Measurements from ENCODE around the gene CDH22.
A peak's percentile ranks its signal among the peaks of the same experiment; 100 is the strongest.

Gene CDH22

DNA sequence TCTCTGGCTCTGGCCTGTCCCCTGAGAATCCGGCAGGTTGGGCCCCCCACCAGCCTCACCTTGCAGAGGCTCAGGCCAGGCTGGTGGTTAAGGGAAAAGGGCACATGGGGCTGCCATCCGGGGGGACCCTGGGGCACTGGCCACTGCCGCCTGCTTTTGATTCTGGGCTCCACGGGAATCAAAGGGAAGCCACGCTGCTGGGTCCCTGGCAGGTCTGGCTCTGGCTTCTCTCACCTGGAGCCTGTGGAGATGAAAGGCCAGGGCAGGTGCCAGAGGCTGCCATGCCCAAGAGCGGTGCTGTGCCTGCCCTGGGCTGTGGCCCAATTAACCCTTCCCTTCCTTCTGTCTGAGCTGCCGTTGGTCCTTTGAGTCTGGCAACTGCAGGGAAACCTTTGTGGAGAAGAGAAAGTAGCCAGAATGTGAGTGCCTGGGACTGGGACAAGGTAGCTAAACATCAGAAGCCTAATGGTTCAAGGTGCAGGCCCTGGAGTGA is 9.4 kb upstream of the CDH22 start:
- no peak for DNase-seq

GRCh38 chr20:46316984-46317684 is 8.8 kb upstream of the CDH22 start:
- DNase-seq, result no peak

DNA sequence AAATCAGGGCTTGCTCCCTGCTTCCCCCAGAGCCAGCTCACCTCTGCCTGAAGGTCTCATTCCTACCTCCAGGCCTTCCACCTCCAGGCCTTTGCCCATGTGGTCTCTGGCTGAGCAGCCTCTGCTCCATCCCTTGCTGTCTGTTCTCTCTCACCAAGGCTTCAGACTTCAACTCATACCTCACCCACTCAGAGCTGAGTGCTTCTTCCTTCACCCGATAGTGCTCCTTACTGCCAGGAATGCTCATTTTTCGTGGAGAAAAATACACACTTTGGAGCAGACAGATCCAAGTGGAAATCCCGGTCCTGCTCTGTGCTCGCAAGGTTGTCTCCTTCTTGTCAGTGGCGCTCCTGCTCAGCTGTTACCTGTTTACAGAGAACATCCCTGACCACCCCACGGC is 7.0 kb upstream of the CDH22 start:
- no peak for DNase-seq

DNA sequence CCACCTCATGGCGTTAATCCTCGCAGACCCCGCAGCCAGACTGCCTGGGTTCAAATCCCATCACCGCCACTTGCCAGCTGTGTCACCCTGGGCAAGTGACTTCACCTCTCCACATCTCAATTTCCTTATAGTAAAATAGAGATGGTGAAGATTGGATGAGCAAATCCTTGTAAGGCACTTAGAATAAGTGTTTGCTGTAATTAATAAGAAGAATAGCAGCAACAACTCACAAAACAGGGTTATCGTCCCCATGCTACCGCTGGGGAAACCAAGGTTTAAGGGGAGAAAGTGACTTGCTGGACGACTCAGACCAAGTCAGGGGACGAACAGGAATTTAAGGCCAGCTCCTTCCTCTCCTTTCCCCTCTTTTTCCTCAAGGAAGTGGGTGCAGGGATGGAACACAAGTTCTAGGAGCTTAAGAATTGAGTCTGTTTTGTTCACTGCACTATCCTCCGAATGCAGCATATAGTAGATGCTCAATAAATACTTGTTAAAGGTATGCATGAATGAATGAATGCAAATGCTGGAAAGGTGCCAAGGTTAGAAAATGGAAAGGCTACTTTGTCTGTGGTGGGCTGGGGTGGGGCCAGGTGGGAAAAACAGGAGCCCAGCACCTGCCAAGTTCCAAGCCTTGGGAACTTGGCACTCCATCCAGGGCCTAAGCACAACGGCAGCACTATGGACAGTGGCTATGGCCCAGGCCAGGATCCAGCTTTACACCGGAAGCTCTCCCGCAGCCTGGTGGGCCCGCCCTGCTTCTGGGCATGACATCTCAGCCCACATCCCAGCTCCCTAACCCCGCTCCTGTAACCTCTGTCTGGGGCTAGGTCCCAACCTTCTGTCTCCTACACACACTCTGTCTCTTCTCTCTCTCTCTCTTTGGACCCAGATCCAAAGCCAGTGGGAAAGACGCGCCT is 4.9 kb upstream of the CDH22 start:
- DNase-seq, result no peak

DNA sequence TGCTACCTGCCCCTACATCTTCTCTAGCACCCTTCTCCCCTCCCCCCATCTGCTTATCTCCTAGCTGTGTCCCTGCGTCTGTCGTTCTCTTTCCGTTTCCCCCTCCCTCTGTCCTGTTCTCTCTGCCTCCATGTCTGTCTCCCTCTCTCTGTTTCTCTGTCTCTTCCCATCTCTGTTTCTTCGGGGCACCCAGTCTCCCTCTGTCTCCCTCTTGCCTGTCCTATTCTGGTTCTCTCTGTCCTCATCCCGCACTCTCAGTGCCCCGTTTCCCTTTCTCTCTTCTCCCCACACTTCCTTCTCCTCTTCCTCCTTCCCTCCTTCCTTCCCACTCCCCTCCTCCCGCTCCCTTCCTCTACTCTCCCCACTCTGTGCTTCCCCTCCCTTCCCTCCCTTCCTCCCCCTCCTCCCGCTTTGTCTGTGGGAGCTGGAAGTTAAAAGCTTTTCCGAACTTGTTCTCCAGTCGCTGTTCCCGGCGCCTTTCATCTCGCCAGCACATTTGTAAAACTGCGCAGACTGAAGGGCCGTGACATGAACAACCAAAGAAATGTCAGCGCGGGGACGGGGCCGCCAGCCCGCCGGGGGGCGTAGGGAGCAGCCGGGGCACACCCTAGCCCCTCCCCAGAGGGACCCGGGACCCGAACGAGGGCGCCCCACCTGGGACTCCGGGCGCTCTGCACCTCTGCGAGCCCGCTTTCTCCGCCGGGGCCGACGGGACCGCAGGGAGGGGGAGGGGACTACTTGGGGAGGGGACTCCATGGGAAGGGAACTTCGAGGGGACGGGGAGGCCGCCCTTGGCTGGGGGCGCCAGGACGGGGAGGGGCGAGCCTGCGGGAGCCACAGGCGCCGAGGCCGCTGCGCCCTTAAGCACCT is 4.0 kb upstream of the CDH22 start:
- DNase-seq, result no peak

- DNase-seq, result no peak
Measured at GRCh38 chr20:46311719-46312074, 3.4 kb upstream of the CDH22 start.

DNA sequence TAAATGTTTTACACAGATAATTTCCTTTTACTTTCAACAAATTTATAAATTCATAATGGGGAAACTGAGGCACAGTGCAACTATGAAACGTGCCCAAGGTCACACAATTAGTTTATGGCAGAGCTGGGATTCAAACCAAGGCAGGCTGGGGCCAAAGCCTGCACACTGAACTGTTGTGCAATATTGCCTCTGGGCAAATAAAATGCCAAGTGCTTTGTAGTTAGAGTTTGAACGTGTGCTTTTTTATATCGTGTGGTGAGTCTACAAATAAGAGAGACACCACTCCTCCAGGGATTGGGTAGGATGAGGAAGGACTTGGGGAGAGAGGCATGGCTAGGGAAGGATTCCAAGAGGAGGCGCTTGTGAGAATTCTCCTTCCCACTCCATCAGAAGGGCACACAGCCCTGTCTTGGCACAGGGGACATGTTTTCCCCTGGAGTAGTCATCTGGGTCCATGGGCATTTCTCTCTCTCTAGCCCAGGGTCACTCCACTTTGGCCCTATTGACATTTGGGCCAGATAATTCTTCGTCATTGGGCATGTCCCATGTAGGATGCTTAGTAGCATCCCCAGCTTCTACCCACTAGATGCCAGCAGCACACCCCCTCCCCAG is 2.8 kb upstream of the CDH22 start:
- no peak for DNase-seq

- no peak for DNase-seq
Measured at GRCh38 chr20:46309945-46310344, 1.6 kb upstream of the CDH22 start.

DNA sequence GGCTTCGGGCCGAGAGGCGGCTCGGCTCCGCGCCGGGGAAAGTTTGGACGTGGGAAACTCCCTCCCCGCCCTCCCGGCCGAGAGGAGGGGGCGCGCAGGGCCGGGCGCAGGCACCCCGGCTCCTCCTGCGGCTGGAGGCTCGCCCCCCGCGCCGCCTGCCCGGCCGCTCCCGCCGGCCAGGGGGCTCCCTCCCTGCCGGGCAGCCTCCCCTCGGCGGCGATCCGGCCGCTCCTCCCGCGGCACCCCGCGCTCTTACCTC is 370 bp downstream of the CDH22 start:
- DNase-seq, result no peak

- peak; percentile 79 for DNase-seq
Measured at GRCh38 chr20:46307139-46307998, 929 bp downstream of the CDH22 start.

DNA sequence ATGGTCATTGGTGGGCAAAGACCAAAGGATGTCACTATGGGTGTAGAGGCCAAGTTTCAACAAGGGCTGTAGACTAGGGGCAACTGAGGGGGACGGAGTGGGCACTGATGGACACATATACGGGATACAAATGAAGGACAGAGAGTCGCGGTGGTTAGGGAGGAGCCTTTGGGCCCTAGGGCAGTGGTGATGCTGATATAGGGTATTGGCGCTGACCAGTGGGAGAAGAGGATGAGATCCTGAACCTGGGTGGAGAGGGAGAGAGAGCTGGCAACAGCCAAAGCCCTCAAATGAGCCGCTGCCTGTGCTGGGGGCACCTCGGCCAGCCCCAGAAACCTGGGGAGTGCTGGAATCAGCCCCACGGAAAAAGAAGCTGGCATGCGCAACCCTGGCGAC is 1.6 kb downstream of the CDH22 start:
- DNase-seq, result no peak

GRCh38 chr20:46305973-46306360 is 2.3 kb downstream of the CDH22 start:
- no peak for DNase-seq

DNA sequence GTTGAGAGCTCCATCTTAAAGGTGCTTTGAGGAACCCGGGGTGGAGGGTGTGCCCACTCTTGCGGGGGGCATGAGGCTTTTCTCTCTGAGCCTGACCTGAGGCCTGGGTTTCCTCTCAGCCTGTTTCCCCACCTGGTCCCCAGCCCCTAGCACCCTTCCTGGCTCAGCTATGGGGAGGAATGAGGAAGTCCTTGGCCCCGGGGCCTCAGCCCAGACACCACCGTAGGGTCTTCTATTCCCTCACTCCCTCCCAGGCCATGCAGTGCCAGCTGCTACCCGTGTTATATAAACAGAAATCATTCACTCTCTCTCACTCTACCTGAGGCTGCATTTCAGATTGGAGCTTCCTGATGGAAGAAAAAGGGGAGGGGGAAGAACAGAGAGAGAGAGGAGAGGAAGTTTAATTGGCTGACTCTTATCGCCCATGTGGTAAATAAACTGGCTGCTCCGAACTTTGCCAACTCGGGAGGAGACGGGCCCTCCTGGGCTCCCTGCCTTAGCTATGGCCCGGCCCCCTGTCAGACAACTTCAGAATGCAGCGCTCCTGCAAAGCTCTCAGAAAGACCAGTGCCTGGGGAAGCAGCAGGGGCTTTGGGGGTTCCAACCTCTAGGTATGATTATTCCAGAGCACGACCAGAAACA is 2.8 kb downstream of the CDH22 start:
- no peak for DNase-seq

DNA sequence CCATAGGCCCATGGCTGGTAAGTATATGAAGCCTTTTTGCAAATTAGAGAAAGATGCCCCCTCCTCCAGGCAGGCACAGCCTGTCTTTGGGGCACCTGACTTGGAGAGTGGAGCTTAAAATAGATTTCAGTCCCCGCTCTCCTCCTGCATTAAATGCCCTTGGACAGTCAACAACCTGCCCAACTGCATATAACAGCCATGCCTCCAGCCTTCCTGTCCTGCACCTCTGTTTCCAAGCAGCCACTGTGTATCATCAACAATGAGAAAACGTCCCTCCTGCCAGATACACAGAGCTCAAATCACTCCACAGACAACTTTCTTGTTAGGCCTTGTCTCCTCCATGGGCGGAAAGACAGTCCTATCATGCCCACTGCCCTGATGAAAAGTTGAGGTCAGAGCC is 3.4 kb downstream of the CDH22 start:
- no peak for DNase-seq

DNA sequence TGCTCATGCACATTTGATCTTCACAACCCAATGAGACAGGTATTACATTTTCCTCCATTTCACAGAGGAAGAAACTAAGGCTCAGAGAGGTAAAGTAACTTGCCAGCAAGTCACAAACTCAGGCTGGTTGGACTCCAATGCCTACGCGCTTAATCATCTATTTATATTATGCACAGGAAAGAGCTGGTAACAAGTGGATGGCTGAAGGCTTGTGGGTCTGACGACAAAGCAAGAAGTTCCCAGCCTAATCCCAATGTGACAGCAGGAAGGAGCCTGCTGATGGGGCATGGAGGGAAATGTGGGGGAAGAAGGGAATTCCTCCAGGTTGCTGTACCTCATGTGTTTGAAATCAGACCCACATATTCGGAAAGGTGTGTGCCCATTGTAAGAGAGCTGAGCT is 3.9 kb downstream of the CDH22 start:
- no peak for DNase-seq

- no peak for DNase-seq
Measured at GRCh38 chr20:46303176-46303956, 4.9 kb downstream of the CDH22 start.

GRCh38 chr20:46302106-46302505 is 6.2 kb downstream of the CDH22 start:
- no peak for DNase-seq

DNA sequence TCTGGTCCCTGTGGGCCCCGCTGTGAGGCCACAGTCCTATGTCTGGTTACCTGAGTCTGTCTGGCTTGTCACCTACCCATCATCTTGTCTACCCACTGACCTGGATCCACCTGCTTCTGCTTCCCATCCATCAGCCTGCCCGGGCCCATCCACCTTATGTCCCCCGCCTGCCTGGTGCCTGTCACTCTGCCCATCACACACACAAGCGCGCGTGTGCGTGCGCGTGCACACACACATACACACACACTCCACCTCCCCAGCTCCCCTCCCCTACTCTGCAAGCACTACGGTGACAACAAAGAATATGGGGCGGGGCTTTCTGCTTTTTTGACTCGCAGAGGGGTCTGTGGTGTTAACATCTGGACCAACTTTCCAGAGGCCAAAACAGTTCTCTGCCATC is 8.0 kb downstream of the CDH22 start:
- no peak for DNase-seq

DNA sequence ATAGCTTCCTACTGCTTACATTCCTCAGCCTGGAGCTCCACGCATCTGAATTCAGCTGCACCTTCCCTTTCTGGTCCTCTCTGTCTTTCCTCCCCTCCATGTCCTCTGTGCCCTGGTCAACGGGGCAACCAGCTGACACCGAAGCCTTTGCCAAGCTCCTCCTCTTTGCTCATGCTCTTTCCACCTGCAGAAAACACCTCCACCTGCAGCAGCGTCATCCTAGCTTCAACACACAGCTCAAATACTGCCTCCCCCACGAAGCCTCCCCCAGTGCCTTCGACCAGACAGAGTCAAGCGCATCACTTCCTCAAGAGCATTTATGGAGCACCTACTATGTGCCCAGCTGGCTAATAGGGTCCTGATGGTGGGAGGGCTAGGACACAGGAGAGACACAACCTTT is 9.2 kb downstream of the CDH22 start:
- DNase-seq, result no peak

DNA sequence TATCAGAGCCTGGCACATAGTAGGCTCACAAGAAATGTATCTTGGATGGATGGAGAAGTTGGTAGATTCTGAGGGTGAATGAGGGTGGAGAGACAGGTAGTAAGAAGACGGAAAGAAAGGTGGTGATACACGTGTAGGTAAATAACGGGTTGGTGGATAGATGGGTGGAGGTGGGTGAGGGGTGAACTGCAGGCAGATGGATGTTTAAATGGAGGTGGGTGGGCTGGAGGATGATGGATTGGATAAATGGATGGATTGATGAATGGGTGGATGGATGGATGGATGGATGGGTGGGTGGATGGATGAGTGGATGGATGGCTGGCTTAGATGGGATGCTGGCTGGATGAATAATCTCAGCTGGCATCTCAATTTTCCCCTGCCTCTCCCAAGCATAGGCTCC is 9.9 kb downstream of the CDH22 start:
- no peak for DNase-seq

Measured in hematopoietic multipotent progenitor cell treated with erythropoietin and hydrocortisone succinate and interleukin-3 and kit ligand, for 6 days (in vitro differentiated cells).